ENCODE data around the gene APBB2. TPM values are rescaled to one million over a fixed set of nuclear protein-coding genes. Genes with fewer than 3 reads are reported as not detected.

APBB2 gene
- total and polyA plus RNA-seq, 2 of the 4 experiments (the other 2 are of a cell fraction), result 47.9 to 75.5 TPM

DNA sequence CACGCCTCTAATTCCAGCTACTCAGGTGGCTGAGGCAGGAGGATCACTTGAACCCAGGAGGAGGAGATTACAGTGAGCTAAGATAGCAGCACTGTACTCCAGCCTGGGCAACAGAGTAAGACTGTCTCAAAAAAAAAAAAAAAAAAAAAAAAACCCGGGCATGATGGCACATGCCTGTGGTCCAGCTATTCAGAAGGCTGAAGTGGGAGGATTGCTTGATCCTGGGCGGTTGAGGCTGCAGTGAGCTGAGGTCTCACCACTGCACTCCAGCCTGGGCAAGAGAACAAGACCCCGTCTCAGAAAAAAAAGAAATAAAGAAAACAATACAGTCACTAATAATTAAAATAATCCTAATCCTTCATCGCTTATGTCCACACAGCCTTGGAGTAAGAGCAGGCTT is 68.1 kb downstream of the APBB2 start:
- Histone ChIP-seq H3K27ac (ENCODE audit: insufficient read depth, low read length) (no peak overlapping the region), H4K20me1 (ENCODE audit: insufficient read depth, low read length) (no peaks in the 10 kb centered on the region), H3K56ac (ENCODE audit: extremely low read depth, insufficient read depth, low read length) (no peak overlapping the region), H3K9me1 (ENCODE audit: insufficient read depth, low read length) (peaks cover 14% of the 10 kb centered on the region), H3K23ac (ENCODE audit: low read depth, low read length) (no peak overlapping the region), H3K36me3 (ENCODE audit: control insufficient read depth, insufficient read depth, low read length) (no peaks in the 10 kb centered on the region), H3K4me3 (ENCODE audit: insufficient read depth, low read depth, low read length) (no peak overlapping the region), H2BK5ac (ENCODE audit: low read depth, low read length, poor library complexity, severe bottlenecking) (peak overlapping the region; percentile 65), H2BK120ac (ENCODE audit: low read depth, low read length) (peak overlapping the region; percentile 55; the same call in 1 of the 2 replicates), H3K27me3 (ENCODE audit: control insufficient read depth, insufficient read depth, low read length) (no peaks in the 10 kb centered on the region), H2AFZ (replicated peaks; ENCODE audit: low read length, poor library complexity) (no peak overlapping the region), H4K8ac (ENCODE audit: low read depth in 2 of 2, low read length in 2 of 2) (peak overlapping the region in 1 of 2 experiments; percentile 62; a peak in 3 of 4 replicates), H2AK9ac (replicated peaks; ENCODE audit: low read depth, low read length, poor library complexity) (no peak overlapping the region), H3K14ac (replicated peaks; ENCODE audit: low read depth, low read length) (0 out of 2 replicates have a peak overlapping the region, but pooled peaks have one; percentile 46), H3K9ac (ENCODE audit: low read depth, low read length) (no peak overlapping the region), H3K18ac (ENCODE audit: low read depth, low read length) (peak overlapping the region; percentile 86; the same call in 1 of the 2 replicates), H2BK20ac (ENCODE audit: low read depth, low read length) (0 out of 2 replicates have a peak overlapping the region, but pooled peaks have one; percentile 42), H4K91ac (ENCODE audit: insufficient read depth, low read depth, low read length) (peak overlapping the region; percentile 58), H4K5ac (ENCODE audit: low read depth, low read length) (peak overlapping the region; percentile 64), H2BK15ac (ENCODE audit: low read depth, low read length) (peak overlapping the region; percentile 41; the same call in 1 of the 3 replicates), H2AK5ac (ENCODE audit: low read depth, low read length) (peak overlapping the region; percentile 61), H3K4me2 (ENCODE audit: low read depth, low read length) (no peak overlapping the region), H3K79me1 (ENCODE audit: low read depth in 1 of 2, low read length in 2 of 2) (peaks cover 29 to 54% of the 10 kb centered on the region in 2 experiments), H3K4me1 (ENCODE audit: control insufficient read depth, insufficient read depth, low read length) (peaks cover 34% of the 10 kb centered on the region), H3K4ac (ENCODE audit: low read depth, low read length) (peak overlapping the region; percentile 1; the same call in 1 of the 2 replicates), H3K9me3 (ENCODE audit: control insufficient read depth, insufficient read depth, low read length) (no peaks in the 10 kb centered on the region)
- BruUV-seq (replicated peaks), result no TSS peak
- no peak for DNase-seq
- POLR2A ChIA-PET (ENCODE audit: unreplicated experiment), result no interaction called here
- no CpG with 5 or more reads among the region's 5 CpGs for WGBS, 2 experiments (ENCODE audit: extremely low coverage in 2 of 2, insufficient read length in 1 of 2)
- TF ChIP-seq RAD21 (IDR thresholded peaks at IDR 0.05; ENCODE audit: low read length) (no peak), CTCF (conservative IDR thresholded peaks at IDR 0.05; ENCODE audit: low read depth, low read length) (no peak), MXI1 (IDR thresholded peaks at IDR 0.05; ENCODE audit: borderline replicate concordance, low read depth, low read length) (no peak), NFE2L2 (IDR thresholded peaks at IDR 0.05; ENCODE audit: low read depth, low read length) (no peak)
- in situ Hi-C loops (cut with MboI; ENCODE audit: low sequenced_read_pairs), result no loop called here
- intact Hi-C loops (cut with micrococcal nuclease), result loop anchor here (10.0 kb wide), 1 partner anchor 221 kb away; no protein-coding TSS in a partner anchor
- dilution Hi-C loops (cut with HindIII; ENCODE audit: low sequenced_read_pairs, unreplicated experiment), result no loop called here
- ATAC-seq (ENCODE audit: low read depth), result no peak
- CTCF ChIA-PET, result no interaction called here

All from IMR-90 (cell line).